IMR-90 (cell line): Measurements from ENCODE around the gene TRPM3. TPM values are rescaled to one million over a fixed set of nuclear protein-coding genes. Genes with fewer than 3 reads are reported as not detected.

ENCODE experiments used
- ATAC-seq: fragments of 200-7000 bp; cut with Tn5 transposase; 2 replicates; pipeline ENCODE4 v1.9.1; 2020; ENCODE audit warnings: low read depth, mild to moderate bottlenecking, moderate library complexity
- BruUV-seq: library from RNA; stranded (reverse); fragments of 400-500 nt; replicated peaks from 2 replicates; lab custom pipeline; 2021; lab: Mats Ljungman, UMichigan
- CTCF ChIA-PET: fragments of 300-600 bp; formaldehyde crosslinking; extraction: SDS; loops from one replicate; lab custom pipeline; 2021; ENCODE audit warnings: antibody characterized with exemption; lab: Yijun Ruan, JAX
- POLR2A ChIA-PET: fragments of 300-600 bp; sonication (Branson Sonifier 250); formaldehyde crosslinking; loops from one replicate; lab custom pipeline; 2022; ENCODE audit warnings: antibody characterized with exemption; ENCODE audit not compliant: unreplicated experiment; lab: Charles Lee
- DNase-seq: peaks from one replicate; pipeline ENCODE4 v3.0.0; 2013
- H2AFZ ChIP-seq: replicated peaks from 2 replicates; pipeline ENCODE3; 2013; ENCODE audit warnings: low read length, mild to moderate bottlenecking; ENCODE audit not compliant: poor library complexity
- H2AK5ac ChIP-seq: 2 replicates; pipeline ENCODE4 v1.6.1; 2013; ENCODE audit warnings: low read depth, low read length, inconsistent platforms
- H2AK9ac ChIP-seq: replicated peaks from 2 replicates; pipeline ENCODE3; 2013; ENCODE audit warnings: mild to moderate bottlenecking, low read depth, low read length, moderate library complexity; ENCODE audit not compliant: poor library complexity
- H2BK120ac ChIP-seq: 2 replicates; pipeline ENCODE4 v1.6.1; 2013; ENCODE audit warnings: low read depth, low read length, inconsistent platforms
- H2BK15ac ChIP-seq: 3 replicates; pipeline ENCODE4 v1.6.1; 2013; ENCODE audit warnings: low read depth, low read length, inconsistent platforms
- H2BK20ac ChIP-seq: 2 replicates; pipeline ENCODE4 v1.6.1; 2013; ENCODE audit warnings: low read depth, mild to moderate bottlenecking, inconsistent platforms, low read length, moderate library complexity
- H2BK5ac ChIP-seq: 2 replicates; pipeline ENCODE4 v1.6.1; 2013; ENCODE audit warnings: mild to moderate bottlenecking, low read depth, low read length, inconsistent platforms; ENCODE audit not compliant: poor library complexity, severe bottlenecking
- H3K14ac ChIP-seq: replicated peaks from 2 replicates; pipeline ENCODE4 v1.6.1; 2013; ENCODE audit warnings: low read depth, low read length, inconsistent platforms
- H3K18ac ChIP-seq: 2 replicates; pipeline ENCODE4 v1.6.1; 2013; ENCODE audit warnings: low read depth, low read length, control low read depth
- H3K23ac ChIP-seq: 2 replicates; pipeline ENCODE4 v1.6.1; 2013; ENCODE audit warnings: low read depth, low read length, inconsistent platforms
- H3K27ac ChIP-seq: 2 replicates; pipeline ENCODE4 v1.5.1; 2013; ENCODE audit warnings: mild to moderate bottlenecking, control low read depth, low read length; ENCODE audit not compliant: insufficient read depth
- H3K27me3 ChIP-seq: 2 replicates; pipeline ENCODE4 v1.6.1; 2013; ENCODE audit warnings: low read length; ENCODE audit not compliant: control insufficient read depth, insufficient read depth
- H3K36me3 ChIP-seq: 2 replicates; pipeline ENCODE4 v1.6.1; 2013; ENCODE audit warnings: low read length, mixed read lengths; ENCODE audit not compliant: control insufficient read depth, insufficient read depth
- H3K4ac ChIP-seq: 2 replicates; pipeline ENCODE4 v1.6.1; 2013; ENCODE audit warnings: low read depth, low read length, inconsistent platforms
- H3K4me1 ChIP-seq: 2 replicates; pipeline ENCODE4 v1.6.1; 2013; ENCODE audit warnings: low read length, mixed read lengths; ENCODE audit not compliant: control insufficient read depth, insufficient read depth
- H3K4me2 ChIP-seq: 2 replicates; pipeline ENCODE4 v1.6.1; 2013; ENCODE audit warnings: low read depth, mild to moderate bottlenecking, control low read depth, low read length, moderate library complexity
- H3K4me3 ChIP-seq: 2 replicates; pipeline ENCODE4 v1.5.1; 2013; ENCODE audit warnings: low read depth, mild to moderate bottlenecking, control low read depth, low read length, moderate library complexity; ENCODE audit not compliant: insufficient read depth
- H3K56ac ChIP-seq: 2 replicates; pipeline ENCODE4 v1.6.1; 2013; ENCODE audit warnings: low read length, inconsistent platforms; ENCODE audit not compliant: insufficient read depth; ENCODE audit errors: extremely low read depth
- H3K79me1 ChIP-seq, 2 experiments: 2 replicates each; pipeline ENCODE4 v1.6.1; 2013; ENCODE audit warnings: low read length in 2 of 2, inconsistent platforms in 1 of 2, low read depth in 1 of 2
- H3K9ac ChIP-seq: 2 replicates; pipeline ENCODE4 v1.6.1; 2013; ENCODE audit warnings: low read depth, low read length, control low read depth
- H3K9me1 ChIP-seq: 2 replicates; pipeline ENCODE4 v1.6.1; 2013; ENCODE audit warnings: low read length, inconsistent platforms; ENCODE audit not compliant: insufficient read depth
- H3K9me3 ChIP-seq: 2 replicates; pipeline ENCODE4 v1.6.1; 2013; ENCODE audit warnings: low read length; ENCODE audit not compliant: control insufficient read depth, insufficient read depth
- H4K20me1 ChIP-seq: 2 replicates; pipeline ENCODE4 v1.6.1; 2013; ENCODE audit warnings: low read length, inconsistent platforms; ENCODE audit not compliant: insufficient read depth
- H4K5ac ChIP-seq: 2 replicates; pipeline ENCODE4 v1.6.1; 2013; ENCODE audit warnings: mild to moderate bottlenecking, low read depth, low read length, control low read depth
- H4K8ac ChIP-seq, 2 experiments: 2 replicates each; pipeline ENCODE4 v1.6.1; 2013; ENCODE audit warnings: low read depth in 2 of 2, low read length in 2 of 2, control low read depth in 1 of 2, inconsistent platforms in 1 of 2
- H4K91ac ChIP-seq: 2 replicates; pipeline ENCODE4 v1.6.1; 2013; ENCODE audit warnings: low read depth, low read length, inconsistent platforms; ENCODE audit not compliant: insufficient read depth
- BHLHE40 ChIP-seq: fragments of 150-350 bp; IDR thresholded peaks from 2 replicates; pipeline ENCODE4 v1.6.1; 2016; ENCODE audit warnings: mild to moderate bottlenecking, low read depth, low read length
- CHD1 ChIP-seq: IDR thresholded peaks from 2 replicates; pipeline ENCODE4 v1.6.1; 2012; ENCODE audit warnings: low read depth, low read length, improper control_type of control experiment
- MAFK ChIP-seq: IDR thresholded peaks from 2 replicates; pipeline ENCODE4 v1.6.1; 2012; ENCODE audit warnings: low read depth, low read length, improper control_type of control experiment
- MAZ ChIP-seq: IDR thresholded peaks from 2 replicates; pipeline ENCODE4 v1.6.1; 2012; ENCODE audit warnings: low read depth, mild to moderate bottlenecking, low read length, improper control_type of control experiment, moderate library complexity, borderline replicate concordance
- MXI1 ChIP-seq: IDR thresholded peaks from 2 replicates; pipeline ENCODE4 v1.6.1; 2012; ENCODE audit warnings: low read depth, mild to moderate bottlenecking, low read length, moderate library complexity, borderline replicate concordance
- NFE2L2 ChIP-seq: fragments of 150-350 bp; IDR thresholded peaks from 2 replicates; pipeline ENCODE4 v1.6.1; 2016; ENCODE audit warnings: low read depth, mild to moderate bottlenecking, low read length
- POLR2A ChIP-seq: IDR thresholded peaks from 2 replicates; pipeline ENCODE4 v1.6.1; 2012; ENCODE audit warnings: mild to moderate bottlenecking, low read depth, low read length
- RAD21 ChIP-seq: IDR thresholded peaks from 2 replicates; pipeline ENCODE4 v1.6.1; 2012; ENCODE audit warnings: low read length, improper control_type of control experiment
- RCOR1 ChIP-seq: IDR thresholded peaks from 2 replicates; pipeline ENCODE4 v1.6.1; 2012; ENCODE audit warnings: mild to moderate bottlenecking, low read length, improper control_type of control experiment; ENCODE audit not compliant: insufficient replicate concordance
- RFX5 ChIP-seq: IDR thresholded peaks from 2 replicates; pipeline ENCODE4 v1.8.0; 2012; ENCODE audit warnings: low read depth, mild to moderate bottlenecking, low read length, moderate library complexity
- SMC3 ChIP-seq: fragments of 150-350 bp; IDR thresholded peaks from 2 replicates; pipeline ENCODE4 v1.6.1; 2016; ENCODE audit warnings: low read depth, mild to moderate bottlenecking, antibody characterized with exemption, low read length, moderate library complexity
- USF2 ChIP-seq: fragments of 150-350 bp; IDR thresholded peaks from 2 replicates; pipeline ENCODE4 v1.6.1; 2017; ENCODE audit warnings: mild to moderate bottlenecking, antibody characterized with exemption, low read length, low read depth
- WGBS, 2 experiments: methylation state at CpG; one replicate each; pipeline versions ENCODE4 v1.1.5 to v1.1.7; 2013; ENCODE audit warnings: missing lambda C conversion rate in 2 of 2; ENCODE audit not compliant: insufficient read length in 1 of 2; ENCODE audit errors: extremely low coverage in 2 of 2; 5-methylcytosine and 5-hydroxymethylcytosine counted together
- dilution Hi-C: fragments of 300-500 bp; cut with HindIII; formaldehyde crosslinking; loops from one replicate; pipeline ENCODE4 v1.14.3; 2018; ENCODE audit warnings: low sequenced_read_pairs; ENCODE audit not compliant: unreplicated experiment
- in situ Hi-C: fragments of 300-500 bp; cut with MboI; formaldehyde crosslinking; loops from 3 replicates; pipeline ENCODE4 v1.14.3; 2019; ENCODE audit warnings: low sequenced_read_pairs, inconsistent platforms, mixed read lengths
- intact Hi-C: fragments of 100-400 bp; cut with micrococcal nuclease; formaldehyde crosslinking; loops from 2 replicates; pipeline ENCODE4 v1.10.0; 2022
- polyA plus RNA-seq, 3 experiments: library from polyadenylated mRNA; depleted of rRNA; stranded (reverse); fragments of >200 nt; gene quantifications; 2 replicates each; pipeline ENCODE4 v1.2.3, GENCODE V29; 2012; ENCODE audit warnings: low replicate concordance in 1 of 3
- total RNA-seq: library from RNA; depleted of rRNA; stranded (reverse); fragments of >200 nt; gene quantifications from 2 replicates; pipeline ENCODE4 v1.2.3, GENCODE V29; 2012
- TF ChIP-seq, protein P1 (sequence below): fragments of 150-350 bp; IDR thresholded peaks from 2 replicates; pipeline ENCODE4 v1.6.1; 2016; ENCODE audit warnings: low read depth, mild to moderate bottlenecking, low read length, moderate library complexity, borderline replicate concordance

TRPM3 gene
- total and polyA plus RNA-seq, 2 of the 4 experiments (the other 2 are of a cell fraction) = not detected

DNA sequence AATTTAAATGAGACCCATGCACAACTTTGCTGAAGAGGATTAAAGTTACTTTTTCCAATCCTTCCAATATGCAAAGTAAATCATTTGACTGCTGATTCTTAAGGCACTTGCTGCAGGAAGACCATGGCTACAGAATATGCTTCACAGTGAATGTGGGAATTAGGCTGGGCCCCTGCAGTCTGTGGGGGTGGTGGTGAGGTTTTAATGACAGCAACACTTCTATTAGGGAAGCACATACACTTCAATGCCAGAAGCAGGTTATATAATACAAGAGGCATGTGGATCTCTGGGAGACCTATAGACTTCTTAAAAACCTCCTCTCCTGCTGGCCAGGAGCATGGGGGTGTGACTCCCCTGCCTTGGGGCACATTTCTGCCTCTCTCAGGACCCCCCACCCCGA, 582.4 kb downstream of the TRPM3 start:
- POLR2A ChIA-PET = no interaction called here
- H4K91ac ChIP-seq = peak overlapping the region; percentile 55; the same call in 1 of the 2 replicates
- CTCF ChIA-PET = no interaction called here
- no peak overlapping the region for H2AFZ ChIP-seq
- peak overlapping the region; percentile 34 for H4K5ac ChIP-seq
- H3K4ac ChIP-seq = peak overlapping the region; percentile 72
- H2AK9ac ChIP-seq = no peak overlapping the region
- H3K23ac ChIP-seq = no peak overlapping the region
- no peaks in the 10 kb centered on the region for H3K79me1 ChIP-seq
- H2BK5ac ChIP-seq = no peak overlapping the region
- 0 out of 2 replicates have a peak overlapping the region, but pooled peaks have one; percentile 31 for H2BK20ac ChIP-seq
- no peak overlapping the region for H3K14ac ChIP-seq
- no peak overlapping the region for H2BK15ac ChIP-seq
- peak overlapping the region; percentile 9; the same call in 1 of the 2 replicates for H3K18ac ChIP-seq
- no TSS peak for BruUV-seq
- H3K56ac ChIP-seq = no peak overlapping the region
- H3K27me3 ChIP-seq = no peaks in the 10 kb centered on the region
- peak overlapping the region; percentile 36; the same call in 1 of the 2 replicates for H2BK120ac ChIP-seq
- H4K20me1 ChIP-seq = no peaks in the 10 kb centered on the region
- no peaks in the 10 kb centered on the region for H3K9me3 ChIP-seq
- H3K4me1 ChIP-seq = peaks cover 12% of the 10 kb centered on the region
- intact Hi-C loops (no loop called here), dilution Hi-C loops (no loop called here), in situ Hi-C loops (loop anchor here (5.0 kb wide), 1 partner anchor 48 kb away; no protein-coding TSS in a partner anchor)
- no peak overlapping the region for H3K4me3 ChIP-seq
- no peaks in the 10 kb centered on the region for H3K36me3 ChIP-seq
- no peak for TF ChIP-seq RAD21
- TF ChIP-seq RCOR1 = no peak
- TF ChIP-seq BHLHE40 = no peak
- TF ChIP-seq NFE2L2 = no peak
- TF ChIP-seq RFX5 = no peak
- TF ChIP-seq SMC3 = no peak
- TF ChIP-seq, protein P1, sequence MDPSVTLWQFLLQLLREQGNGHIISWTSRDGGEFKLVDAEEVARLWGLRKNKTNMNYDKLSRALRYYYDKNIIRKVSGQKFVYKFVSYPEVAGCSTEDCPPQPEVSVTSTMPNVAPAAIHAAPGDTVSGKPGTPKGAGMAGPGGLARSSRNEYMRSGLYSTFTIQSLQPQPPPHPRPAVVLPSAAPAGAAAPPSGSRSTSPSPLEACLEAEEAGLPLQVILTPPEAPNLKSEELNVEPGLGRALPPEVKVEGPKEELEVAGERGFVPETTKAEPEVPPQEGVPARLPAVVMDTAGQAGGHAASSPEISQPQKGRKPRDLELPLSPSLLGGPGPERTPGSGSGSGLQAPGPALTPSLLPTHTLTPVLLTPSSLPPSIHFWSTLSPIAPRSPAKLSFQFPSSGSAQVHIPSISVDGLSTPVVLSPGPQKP = no peak
- no peak for TF ChIP-seq CHD1
- no peak for TF ChIP-seq USF2
- no peak for TF ChIP-seq POLR2A
- TF ChIP-seq MAZ = no peak
- TF ChIP-seq MAFK = no peak
- TF ChIP-seq MXI1 = no peak
- peak overlapping the region; percentile 8; the same call in 1 of the 2 replicates for H3K4me2 ChIP-seq
- ATAC-seq (no peak), DNase-seq (no peak)
- WGBS, 2 experiments = 57% methylated on average over 1 of the region's 1 CpG; no CpG with 5 or more reads in 1 of the 2 experiments
- peaks cover 6% of the 10 kb centered on the region for H3K9me1 ChIP-seq
- peak overlapping the region; percentile 40; the same call in 1 of the 2 replicates for H2AK5ac ChIP-seq
- peak overlapping the region in 1 of 2 experiments; percentile 65; a peak in 1 of 4 replicates for H4K8ac ChIP-seq
- H3K27ac ChIP-seq = peak overlapping the region; percentile 63; the same call in 1 of the 2 replicates
- peak overlapping the region; percentile 29; the same call in 1 of the 2 replicates for H3K9ac ChIP-seq
